Mesodermal cell (in vitro differentiated cells): ENCODE data around the gene KRT17. TPM values are rescaled to one million over a fixed set of nuclear protein-coding genes. Genes with fewer than 3 reads are reported as not detected.

Source experiments
- H3K27ac ChIP-seq: 2 replicates; pipeline ENCODE4 v1.7.0; 2013; ENCODE audit warnings: mild to moderate bottlenecking, low read depth, low read length, moderate library complexity; ENCODE audit not compliant: severe bottlenecking
- H3K36me3 ChIP-seq: 2 replicates; pipeline ENCODE4 v1.7.1; 2013; ENCODE audit warnings: mild to moderate bottlenecking, low read length, moderate library complexity; ENCODE audit not compliant: control insufficient read depth, insufficient read depth
- H3K4me1 ChIP-seq: one replicate; pipeline ENCODE4 v1.7.1; 2013; ENCODE audit warnings: mild to moderate bottlenecking, low read length; ENCODE audit not compliant: insufficient read depth, control insufficient read depth, poor library complexity, severe bottlenecking
- H3K4me3 ChIP-seq: 2 replicates; pipeline ENCODE4 v1.7.0; 2013; ENCODE audit warnings: low read length, control low read depth, mild to moderate bottlenecking; ENCODE audit not compliant: insufficient read depth, poor library complexity, severe bottlenecking; ENCODE audit errors: extremely low read depth
- H3K9me3 ChIP-seq: 2 replicates; pipeline ENCODE4 v1.7.1; 2013; ENCODE audit warnings: mild to moderate bottlenecking, low read length, moderate library complexity; ENCODE audit not compliant: control insufficient read depth
- WGBS, 2 experiments: methylation state at CpG; one replicate each; pipeline ENCODE4 v1.1.5; 2013; ENCODE audit warnings: missing lambda C conversion rate in 2 of 2; ENCODE audit not compliant: insufficient coverage in 2 of 2; 5-methylcytosine and 5-hydroxymethylcytosine counted together
- polyA plus RNA-seq, 2 experiments: library from polyadenylated mRNA; stranded (reverse); fragments of 50-300 nt; gene quantifications; one replicate each; pipeline ENCODE4 v1.2.3, GENCODE V29; 2013

The KRT17 gene
- polyA plus RNA-seq (2013, experiment 1 of 2) = 0.37 TPM
- polyA plus RNA-seq (2013, experiment 2 of 2) = not detected

GRCh38 chr17:41624208-41625101, at the start of gene KRT17:
TSS of gene KRT17 (minus strand) at chr17:41624575. CDS start at chr17:41624509, 66 bp downstream.
- no peaks in the 10 kb centered on the region for H3K36me3 ChIP-seq

GRCh38 chr17:41672153-41672552, 47.8 kb upstream of the KRT17 start:
- 88 to 98% methylated on average over 7 of the region's 7 CpGs for WGBS, 2 experiments
- Histone ChIP-seq H3K9me3 (no peaks in the 10 kb centered on the region), H3K27ac (no peak overlapping the region)

More at GRCh38 chr17:41624208-41625101, at the start of gene KRT17:
- Histone ChIP-seq H3K4me3 (no peak within 1 kb of the TSS), H3K4me1 (peaks cover 7% of the 10 kb centered on the region), H3K9me3 (no peaks in the 10 kb centered on the region), H3K27ac (no peak within 1 kb of the TSS)
- WGBS, 2 experiments = 91 to 93% methylated on average over 24 to 27 of the region's 33 CpGs

DNA sequence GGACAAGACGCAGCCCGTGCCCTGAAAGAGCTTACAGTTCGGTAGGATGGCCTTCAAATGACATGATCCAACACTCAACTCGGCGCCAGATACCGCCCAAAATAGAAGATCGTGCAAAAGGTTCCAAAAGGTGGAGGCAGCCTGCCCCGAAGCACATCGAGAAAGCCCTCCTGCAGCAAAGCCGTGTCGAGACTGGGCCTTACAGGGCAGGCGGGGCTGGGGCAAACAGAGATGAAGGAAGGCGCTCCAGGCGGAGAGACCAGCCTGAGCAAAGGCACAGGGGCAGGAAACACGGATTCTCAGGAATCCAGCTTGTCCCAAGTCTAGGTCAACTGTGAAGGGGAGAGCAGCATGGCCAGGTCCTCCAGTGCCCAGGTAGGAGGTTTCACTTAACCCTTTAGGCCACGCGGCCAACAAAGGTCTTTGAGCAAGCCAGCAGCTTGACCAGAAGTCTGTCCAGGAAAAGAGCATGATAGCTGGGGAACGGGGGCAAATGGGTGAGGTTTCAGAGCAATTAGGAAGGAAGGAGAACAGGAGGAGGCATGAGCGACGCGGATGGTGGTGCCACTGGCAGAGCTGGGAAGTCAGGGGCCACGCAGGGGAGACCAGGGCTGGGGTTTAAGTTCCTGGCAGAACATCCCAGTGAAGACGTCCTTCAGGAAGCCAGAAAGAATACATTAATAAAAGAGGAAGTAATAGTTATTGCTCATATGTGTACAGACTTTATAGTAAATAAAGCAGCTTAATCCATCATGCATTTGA, 43.1 kb upstream of the KRT17 start:
- Histone ChIP-seq H3K4me3 (no peak overlapping the region), H3K4me1 (no peaks in the 10 kb centered on the region), H3K9me3 (no peaks in the 10 kb centered on the region), H3K27ac (no peak overlapping the region), H3K36me3 (no peaks in the 10 kb centered on the region)
- 59% methylated on average over 22 of the region's 23 CpGs for WGBS, 2 experiments

More at GRCh38 chr17:41672153-41672552, 47.8 kb upstream of the KRT17 start:
- no peaks in the 10 kb centered on the region for H3K36me3 ChIP-seq
- H3K4me3 ChIP-seq = no peak overlapping the region
- no peaks in the 10 kb centered on the region for H3K4me1 ChIP-seq

DNA sequence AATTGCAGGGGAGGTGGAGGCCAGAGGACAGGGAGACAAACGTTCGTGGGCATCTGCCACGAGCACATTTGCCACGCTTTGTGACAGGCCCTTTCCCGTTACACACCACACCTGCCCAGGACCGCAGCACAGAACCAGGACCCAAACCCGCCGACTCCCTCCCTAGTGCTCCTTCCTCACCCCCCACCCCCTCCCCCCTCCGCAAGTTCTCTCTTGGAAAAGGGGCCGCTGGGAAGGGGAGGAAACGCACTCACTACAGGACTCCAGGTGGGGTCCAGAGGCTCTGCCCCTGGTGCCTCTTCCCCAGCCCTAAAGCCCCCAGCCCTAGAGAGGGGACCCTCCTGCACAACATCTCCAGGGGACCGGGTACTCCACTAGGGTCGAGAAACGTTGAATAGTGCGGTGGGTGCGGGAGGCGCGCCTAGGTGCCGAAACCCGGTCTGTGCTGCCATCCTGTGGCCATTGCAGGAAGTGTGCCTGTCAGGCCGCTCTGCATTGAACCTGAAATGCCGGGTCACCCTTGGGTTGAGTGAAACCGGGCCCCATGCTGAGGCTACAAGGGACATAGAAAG, 42.4 kb upstream of the KRT17 start:
- peak overlapping the region; percentile 32 for H3K4me3 ChIP-seq
- no peak overlapping the region for H3K27ac ChIP-seq
- H3K9me3 ChIP-seq = no peaks in the 10 kb centered on the region
- no peaks in the 10 kb centered on the region for H3K4me1 ChIP-seq
- WGBS, 2 experiments = 1 to 4% methylated on average over 10 to 14 of the region's 23 CpGs
- no peaks in the 10 kb centered on the region for H3K36me3 ChIP-seq

DNA sequence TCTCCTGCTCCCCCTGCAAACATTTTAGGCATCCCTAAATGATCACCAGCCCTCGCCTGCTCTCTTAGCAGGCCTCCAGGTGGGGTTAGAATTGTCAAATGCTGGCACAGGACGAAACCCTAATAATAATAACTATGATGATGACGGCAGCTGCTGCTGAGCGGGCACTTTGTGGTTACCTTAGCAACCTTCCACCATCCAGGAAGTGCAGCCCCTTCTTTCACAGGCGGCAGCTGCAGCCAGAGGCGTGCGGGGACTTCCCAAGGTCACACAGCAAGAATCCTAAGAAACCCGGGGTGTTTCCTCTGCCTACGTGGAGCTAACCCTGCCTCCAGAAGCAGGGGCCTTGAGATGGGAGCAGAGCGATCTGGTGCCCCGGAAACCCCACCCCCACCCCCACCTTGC, 41.9 kb upstream of the KRT17 start:
- H3K27ac ChIP-seq = peak overlapping the region; percentile 59
- H3K36me3 ChIP-seq = no peaks in the 10 kb centered on the region
- H3K4me3 ChIP-seq = peak overlapping the region; percentile 32
- 4 to 10% methylated on average over 6 to 8 of the region's 11 CpGs for WGBS, 2 experiments
- no peaks in the 10 kb centered on the region for H3K9me3 ChIP-seq
- no peaks in the 10 kb centered on the region for H3K4me1 ChIP-seq

DNA sequence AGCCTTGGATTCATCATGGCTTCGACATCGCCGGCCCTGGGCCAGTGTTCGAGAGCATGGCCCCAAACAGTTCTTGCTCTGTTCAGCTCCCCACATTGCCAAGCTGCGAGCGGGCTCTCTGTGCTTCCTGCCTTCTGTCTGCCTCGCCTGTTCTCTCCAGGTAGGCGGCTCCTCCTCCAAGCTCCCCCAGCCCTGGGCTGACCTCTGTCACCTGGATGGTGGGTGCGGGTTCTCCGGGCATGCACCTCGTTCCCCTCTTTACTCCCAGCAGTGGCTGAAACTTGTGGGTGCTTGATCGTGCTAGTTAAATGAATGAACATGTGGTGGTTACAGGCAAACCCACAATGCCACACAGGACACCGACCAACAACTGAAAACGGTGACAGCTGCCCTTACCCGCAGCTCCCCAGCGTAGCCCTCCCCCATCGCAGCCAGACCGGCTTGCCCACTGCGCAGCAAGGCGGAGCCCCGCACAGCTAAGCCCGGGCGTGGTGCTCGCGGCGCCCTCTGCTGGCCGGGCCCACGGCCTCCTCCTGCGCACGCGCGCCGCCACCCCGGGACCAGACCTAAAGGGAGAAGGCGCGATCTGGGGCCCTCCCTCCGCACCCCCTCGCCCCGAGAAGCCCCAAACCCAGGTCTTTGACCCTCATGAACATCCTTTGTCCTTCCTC, 41.3 kb upstream of the KRT17 start:
- H3K4me1 ChIP-seq = no peaks in the 10 kb centered on the region
- H3K27ac ChIP-seq = peak overlapping the region; percentile 59
- WGBS, 2 experiments = 15 to 18% methylated on average over 31 to 36 of the region's 39 CpGs
- H3K36me3 ChIP-seq = no peaks in the 10 kb centered on the region
- H3K4me3 ChIP-seq = peak overlapping the region; percentile 32
- H3K9me3 ChIP-seq = no peaks in the 10 kb centered on the region

GRCh38 chr17:41664587-41665565, 40.5 kb upstream of the KRT17 start:
- H3K27ac ChIP-seq = no peak overlapping the region
- H3K9me3 ChIP-seq = no peaks in the 10 kb centered on the region
- no peak overlapping the region for H3K4me3 ChIP-seq
- WGBS, 2 experiments = 84% methylated on average over 5 to 8 of the region's 15 CpGs
- no peaks in the 10 kb centered on the region for H3K4me1 ChIP-seq
- H3K36me3 ChIP-seq = no peaks in the 10 kb centered on the region

GRCh38 chr17:41664172-41664457, 39.7 kb upstream of the KRT17 start:
- H3K4me1 ChIP-seq = no peaks in the 10 kb centered on the region
- no peak overlapping the region for H3K4me3 ChIP-seq
- 83% methylated on average over 1 of the region's 2 CpGs; no CpG with 5 or more reads in 1 of the 2 experiments for WGBS, 2 experiments
- no peaks in the 10 kb centered on the region for H3K36me3 ChIP-seq
- H3K27ac ChIP-seq = no peak overlapping the region
- H3K9me3 ChIP-seq = no peaks in the 10 kb centered on the region

DNA sequence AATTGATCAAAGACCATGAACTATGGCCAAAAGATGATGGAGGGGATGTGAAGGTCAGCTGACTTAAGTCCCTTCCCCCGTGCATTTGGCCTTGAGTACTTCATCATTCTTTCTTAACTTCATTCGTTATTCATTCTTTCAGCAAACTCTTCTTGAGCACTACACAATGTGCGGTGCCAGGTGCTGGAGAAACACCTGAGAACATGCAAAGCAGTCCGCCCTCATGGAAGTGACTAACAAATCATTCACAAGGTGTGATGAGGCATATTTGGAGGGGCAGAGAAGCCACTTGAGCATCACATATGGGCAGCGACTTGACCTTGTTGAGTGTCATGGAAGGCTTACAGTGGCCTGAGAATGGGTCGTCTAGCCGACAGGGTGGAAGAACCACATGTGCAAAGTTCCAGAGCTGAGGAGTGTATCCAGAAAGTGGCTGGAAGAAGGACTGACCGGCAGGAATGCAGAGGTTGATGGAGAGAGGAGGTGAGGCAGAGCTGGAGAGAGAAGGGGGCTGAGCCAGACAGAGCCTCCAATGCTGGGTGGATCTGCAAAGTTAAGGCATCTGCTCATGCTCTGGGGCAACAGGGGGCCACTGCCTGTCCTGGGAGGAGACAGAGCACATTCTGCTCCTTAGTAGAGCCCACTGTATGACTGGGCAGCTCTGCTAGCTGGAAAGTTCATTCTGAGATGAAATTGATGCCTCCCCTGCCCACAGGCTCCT, 39.2 kb upstream of the KRT17 start:
- Histone ChIP-seq H3K27ac (no peak overlapping the region), H3K9me3 (no peaks in the 10 kb centered on the region), H3K36me3 (no peaks in the 10 kb centered on the region), H3K4me3 (no peak overlapping the region), H3K4me1 (no peaks in the 10 kb centered on the region)
- 65 to 80% methylated on average over 7 to 8 of the region's 8 CpGs for WGBS, 2 experiments
